ENCODE results near the gene CAMK2D.

- TF ChIP-seq TSHZ2 (CRISPR knock-in tag; IDR thresholded peaks at IDR 0.05) (no peak), CREB5 (CRISPR knock-in tag; IDR thresholded peaks at IDR 0.05; ENCODE audit: low read depth) (no peak), ZFP3 (CRISPR knock-in tag; IDR thresholded peaks at IDR 0.05) (no peak)
These were observed at the start of gene CAMK2D for GRCh38 chr4:113761620-113762185.
